HG02642 (cell line): ENCODE results near the gene DESI2.
A peak's percentile ranks its signal among the peaks of the same experiment; 100 is the strongest.

Experiments
- ATAC-seq: cut with Tn5 transposase; IDR thresholded peaks from one replicate; pipeline ENCODE4 v1.9.1; 2021; ENCODE audit warnings: mild to moderate bottlenecking; ENCODE audit not compliant: unreplicated experiment, poor library complexity

DESI2 gene

DNA sequence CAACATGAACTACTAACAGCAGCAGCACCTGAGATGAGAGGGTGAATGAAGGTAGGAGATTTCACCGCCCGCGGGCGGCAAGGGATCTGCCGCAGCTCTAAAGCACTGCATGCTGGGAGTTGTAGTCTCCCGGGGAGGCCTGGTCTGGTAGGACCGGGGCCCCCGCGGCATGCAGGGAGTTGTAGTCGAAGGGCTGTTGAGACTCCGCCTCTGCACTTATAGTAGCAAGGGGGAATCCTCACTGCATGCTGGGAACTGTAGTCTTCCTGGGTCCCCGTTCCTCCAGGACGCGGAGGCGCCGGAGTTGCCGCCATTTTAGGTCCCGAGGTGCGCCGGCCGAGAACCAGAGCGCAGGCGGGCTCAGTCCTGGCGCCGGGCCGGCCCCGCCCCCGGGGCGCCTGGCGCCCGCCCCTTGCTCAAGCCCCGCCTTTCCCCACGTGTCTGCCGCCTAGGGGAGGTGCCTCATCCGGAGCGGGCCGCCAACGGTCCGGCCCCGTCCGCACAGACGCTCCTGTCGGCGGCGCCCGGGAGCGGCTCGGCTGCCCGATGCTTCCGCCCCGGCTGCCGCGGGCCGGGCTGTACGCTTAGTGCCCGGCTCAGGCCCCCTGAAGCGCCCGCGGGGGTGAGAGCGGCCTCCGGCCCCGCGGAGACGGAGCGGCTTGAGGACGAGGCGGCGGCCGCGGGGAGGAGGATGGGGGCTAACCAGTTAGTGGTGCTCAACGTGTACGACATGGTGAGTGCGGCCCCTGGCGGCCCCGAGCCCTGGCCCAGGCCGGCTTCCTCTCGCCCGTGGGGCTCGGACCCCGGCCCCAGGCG lies at the start of gene DESI2:
Gene DESI2, plus strand, starts transcription at position 504 of the 816 bp plus-strand sequence. Its CDS starts 188 bp downstream, at position 692.
- peak; percentile 97 for ATAC-seq

DNA sequence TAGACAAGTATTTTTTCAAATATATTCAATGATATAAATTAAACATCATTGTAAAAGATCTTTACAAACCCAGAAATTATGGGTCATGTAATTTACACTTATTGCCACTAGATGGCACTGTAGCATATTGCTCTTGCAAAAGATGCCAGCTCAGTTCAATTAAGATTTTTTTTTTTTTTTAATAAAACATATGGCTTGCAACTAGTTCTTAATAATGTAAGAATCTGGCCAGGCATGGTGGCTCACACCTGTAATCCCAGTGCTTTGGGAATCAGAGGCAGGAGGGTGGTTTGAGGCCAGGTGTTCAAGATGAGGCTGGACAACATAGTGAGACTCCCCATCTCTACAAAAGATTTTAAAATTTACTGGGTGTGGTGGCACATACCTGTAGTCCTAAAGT lies 49.4 kb upstream of the DESI2 start:
- no peak for ATAC-seq

DNA sequence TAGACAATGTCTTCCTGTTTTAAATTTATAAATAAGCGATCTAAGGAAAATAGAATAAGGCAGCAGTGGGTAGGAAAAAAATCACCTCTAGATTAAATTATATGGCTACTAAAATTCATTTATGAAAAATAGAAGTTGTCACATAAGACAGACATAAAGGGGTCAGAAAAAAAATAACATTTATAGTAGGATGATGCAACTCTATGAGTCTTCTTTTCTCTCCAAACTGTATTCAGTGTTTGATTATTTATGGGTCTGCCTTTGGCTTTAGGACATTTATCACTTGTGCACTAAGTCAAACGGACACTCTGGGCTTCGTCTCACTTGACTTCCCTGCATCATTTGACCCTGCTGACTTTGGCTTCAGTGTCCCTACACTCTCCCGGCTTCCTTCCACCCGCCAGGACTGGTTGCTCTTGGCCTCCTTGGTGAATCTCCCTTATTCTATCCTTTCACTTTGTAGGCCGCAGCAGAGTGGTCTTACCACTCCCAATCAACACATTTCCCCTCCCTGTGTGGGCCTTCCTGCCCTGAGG lies 47.0 kb upstream of the DESI2 start:
- no peak for ATAC-seq

DNA sequence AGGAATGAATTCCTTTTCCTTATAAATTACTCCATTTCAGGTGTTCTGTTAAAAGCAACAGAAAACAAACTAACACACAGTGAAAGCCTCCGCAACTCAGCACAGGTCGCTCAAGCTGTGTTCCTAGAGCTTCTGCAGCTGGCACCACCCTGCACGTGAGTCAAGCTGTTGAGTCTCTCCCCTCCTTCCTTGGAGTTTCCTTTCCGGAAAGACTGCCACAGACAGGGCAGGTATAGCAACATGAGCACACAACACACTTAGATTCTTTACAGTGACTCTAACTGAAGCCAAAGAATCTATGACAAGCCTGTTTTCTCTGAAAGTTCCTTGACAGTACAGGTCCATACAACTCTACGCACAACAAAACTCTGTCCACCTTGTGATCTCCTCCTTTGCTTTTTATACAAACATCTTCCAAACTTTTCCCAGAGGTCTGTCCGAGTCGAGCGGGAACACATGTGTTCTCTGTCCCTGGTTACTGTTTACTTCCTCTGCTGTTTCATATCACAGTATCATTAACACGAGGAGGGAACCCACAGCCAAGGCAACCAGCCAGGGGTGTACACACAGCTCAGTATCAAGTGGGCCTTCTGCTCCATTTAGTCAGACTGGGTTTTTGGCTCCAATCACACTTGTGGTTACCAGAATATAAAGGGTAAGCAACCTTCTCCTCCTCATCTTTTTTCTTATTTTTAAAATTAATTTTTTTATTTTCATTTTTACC lies 38.7 kb upstream of the DESI2 start:
- ATAC-seq = no peak

DNA sequence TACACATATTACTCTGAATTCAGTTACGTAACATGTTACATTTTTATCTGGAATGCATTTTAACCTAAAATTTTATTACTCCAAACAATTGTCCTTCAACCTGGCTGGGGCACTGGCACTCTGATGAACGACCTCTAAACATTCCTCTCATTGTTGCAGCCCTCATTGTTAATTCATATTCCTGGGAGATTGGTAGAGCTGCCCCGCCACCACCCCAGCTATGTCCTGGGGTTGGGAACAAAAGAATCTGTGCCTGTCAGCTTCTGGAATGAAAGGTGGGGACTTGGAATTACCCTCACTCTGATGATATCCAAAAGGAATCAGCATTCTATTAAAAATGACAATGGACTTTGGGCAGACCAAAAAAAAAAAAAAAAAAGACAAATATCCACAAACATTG lies 38.0 kb upstream of the DESI2 start:
- no peak for ATAC-seq

DNA sequence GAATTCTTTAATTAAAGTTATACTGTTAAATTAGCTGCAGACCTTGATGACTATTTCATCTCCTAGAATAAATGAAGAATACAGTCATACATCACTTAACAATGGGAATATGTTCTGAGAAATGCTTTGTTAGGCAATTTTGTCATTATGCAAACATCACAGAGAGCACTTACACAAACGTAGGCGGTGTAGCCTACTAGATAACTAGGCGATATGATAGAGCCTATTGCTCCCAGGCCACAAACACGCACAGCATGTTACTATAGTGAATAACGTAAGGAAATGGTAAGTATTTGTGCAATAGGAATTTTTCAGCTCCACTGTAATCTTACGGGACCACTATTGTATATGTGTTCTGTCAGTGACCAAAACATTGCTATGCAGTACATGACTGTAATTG lies 37.6 kb upstream of the DESI2 start:
- no peak for ATAC-seq

DNA sequence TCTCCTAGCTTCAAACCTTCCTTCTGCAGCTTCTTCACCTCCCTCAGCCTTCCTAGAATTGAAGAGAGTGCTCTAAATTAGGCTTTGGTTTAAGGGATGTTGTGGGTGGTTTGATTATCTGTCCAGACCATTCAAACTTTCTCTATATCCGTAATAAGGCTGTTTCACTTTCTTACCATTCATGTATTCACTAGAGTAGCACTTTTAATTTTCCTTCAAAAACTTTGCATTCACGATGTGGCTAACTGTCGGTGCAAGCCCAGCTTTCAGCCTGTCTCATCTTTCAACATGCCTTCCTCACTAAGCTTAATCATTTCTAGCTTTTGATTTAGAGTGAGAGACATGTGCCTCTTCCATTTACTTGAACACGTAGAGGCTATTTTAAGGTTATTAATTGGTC lies 26.2 kb upstream of the DESI2 start:
- no peak for ATAC-seq

DNA sequence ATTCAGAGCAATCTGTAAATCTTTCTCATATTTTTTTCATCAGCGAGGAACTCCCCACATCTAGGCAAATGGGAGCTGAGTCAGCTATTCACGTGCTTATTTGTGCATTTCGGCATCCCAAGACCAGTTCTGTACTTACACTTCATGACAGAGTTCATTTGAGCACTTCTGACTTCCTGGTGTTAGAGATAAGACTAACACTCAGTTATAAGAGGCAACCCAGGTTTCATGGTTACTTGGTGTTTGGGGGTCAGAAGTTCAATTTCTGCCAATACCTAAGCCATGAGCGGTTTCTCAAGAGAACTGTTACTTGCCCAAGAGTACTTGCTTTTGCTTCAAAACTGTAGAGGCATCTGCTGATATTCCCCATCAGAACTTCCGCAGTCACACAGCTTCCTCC lies 24.1 kb upstream of the DESI2 start:
- no peak for ATAC-seq

DNA sequence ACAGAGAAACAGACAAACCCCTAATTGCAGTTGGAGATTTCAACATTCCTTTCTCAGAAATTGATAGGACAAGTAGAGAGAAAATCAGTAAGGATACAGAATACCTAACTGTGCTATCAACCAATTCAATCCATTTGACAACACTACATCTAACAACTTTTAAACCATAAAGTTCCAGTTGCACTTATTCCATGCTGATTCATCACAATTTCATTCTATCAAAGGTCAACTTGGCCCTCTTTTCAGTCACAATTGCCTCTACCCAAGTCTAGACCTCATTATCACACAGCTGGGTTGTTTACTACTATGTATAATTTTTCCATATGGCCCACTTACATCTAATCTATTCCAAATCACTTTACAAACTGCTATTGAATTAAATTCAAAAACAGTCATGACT lies 19.8 kb upstream of the DESI2 start:
- no peak for ATAC-seq

DNA sequence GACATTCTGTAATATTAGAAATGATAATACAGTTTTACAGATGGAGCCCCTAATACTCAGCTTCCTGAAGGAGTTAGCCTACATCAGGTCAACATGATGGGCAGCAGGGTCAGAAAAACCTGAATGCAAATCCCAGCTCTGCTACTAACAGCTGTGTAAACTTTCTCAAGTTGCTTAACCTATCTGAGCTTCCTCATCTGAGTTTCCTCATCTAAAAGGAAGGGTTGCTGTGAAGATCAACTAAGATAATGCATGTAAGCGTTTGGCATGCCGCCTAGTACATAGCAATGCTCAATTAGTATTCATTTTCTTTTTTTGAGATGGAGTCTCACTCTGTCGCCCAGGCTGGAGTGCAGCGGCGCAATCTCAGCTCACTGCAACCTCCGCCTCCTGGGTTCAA lies 18.4 kb upstream of the DESI2 start:
- no peak for ATAC-seq

DNA sequence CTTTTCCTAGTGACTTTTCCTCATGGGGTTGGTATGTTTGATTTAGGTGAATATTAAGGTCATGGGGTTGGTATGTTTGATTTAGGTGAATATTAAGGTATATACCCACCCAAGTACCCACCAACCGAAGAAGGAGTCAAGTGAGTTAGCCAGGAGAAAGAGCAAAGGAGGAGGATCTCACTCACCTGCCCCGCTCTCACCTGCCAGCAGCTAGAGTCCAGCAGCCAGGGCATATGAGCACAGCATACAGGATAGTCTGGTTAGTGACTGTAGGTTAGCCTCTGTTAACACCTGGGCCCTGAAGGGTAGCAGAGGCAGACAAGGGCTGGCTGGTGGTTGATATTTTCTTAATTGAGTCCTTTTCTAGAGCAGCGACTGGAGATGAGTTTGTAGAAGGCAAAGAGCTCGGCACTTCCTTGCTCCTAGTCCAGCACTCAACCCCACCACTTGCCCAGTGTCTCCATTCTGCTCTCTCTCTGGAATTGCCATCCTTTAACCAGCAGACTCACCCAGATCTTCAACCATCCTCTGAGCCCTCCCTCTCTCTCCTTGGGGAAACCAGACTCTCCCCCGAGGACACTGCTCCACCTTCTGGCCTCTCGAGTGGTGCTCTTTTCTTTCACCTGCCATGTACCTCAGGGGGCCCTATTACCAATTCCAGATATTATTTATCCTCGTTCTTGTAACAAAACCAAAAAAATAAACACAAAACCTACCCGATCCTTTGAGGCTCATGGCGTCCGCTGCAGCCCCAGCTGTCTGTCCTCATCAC lies 16.3 kb upstream of the DESI2 start:
- ATAC-seq = no peak

DNA sequence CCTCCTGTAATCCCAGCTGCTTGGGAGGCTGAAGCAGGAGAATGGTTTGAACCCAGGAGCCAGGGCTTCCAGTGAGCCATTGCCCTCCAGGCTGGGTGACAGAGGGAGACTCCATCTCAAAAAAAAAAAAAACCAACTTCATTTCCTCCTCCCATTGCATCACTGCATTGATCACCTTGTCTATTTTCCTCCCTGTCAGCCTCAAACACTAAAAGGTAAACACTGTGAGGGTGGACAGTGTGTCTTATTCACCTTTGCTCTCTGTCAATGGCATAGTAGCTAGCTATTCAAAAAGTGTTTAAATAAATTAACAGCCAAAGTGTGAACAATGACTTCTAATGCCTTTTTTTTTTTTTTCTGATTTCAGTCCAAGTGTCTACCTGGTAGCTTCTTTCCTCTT lies 13.4 kb upstream of the DESI2 start:
- ATAC-seq = no peak

DNA sequence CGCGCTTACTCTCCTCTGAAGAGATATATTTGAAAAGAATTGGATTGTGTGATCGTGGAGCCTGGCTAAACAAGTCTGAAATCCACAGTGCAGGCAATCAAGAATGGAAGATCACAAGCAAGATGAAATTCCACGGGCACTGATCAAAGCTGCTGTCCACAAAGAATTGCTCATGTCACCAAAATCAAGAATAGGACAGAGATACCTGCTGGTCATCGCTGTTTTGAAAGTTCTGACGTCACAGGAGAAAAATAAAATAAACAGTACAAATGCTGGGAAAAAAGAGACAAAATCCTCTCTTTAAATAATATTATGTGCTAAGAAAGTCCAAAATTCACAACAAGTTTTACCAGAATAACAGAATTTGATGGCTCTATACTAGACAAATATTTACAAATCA lies 12.0 kb upstream of the DESI2 start:
- no peak for ATAC-seq

DNA sequence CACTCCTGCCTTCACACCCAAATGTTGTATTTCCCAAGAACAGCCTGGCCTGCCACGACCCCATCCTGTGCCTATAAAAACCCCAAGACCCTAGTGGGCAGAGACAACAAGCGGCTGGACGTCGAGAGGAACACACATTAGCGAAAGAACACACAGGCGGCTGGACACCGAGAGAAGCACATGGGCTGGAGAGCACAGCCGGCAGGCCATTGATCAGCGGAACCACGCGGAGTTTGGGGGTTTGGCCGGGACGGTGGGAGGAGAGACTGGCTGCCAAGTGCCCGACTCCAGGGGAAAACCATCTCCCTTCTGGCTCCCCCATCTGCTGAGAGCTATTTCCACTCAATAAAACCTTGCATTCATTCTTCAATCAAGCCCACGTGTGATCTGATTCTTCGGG lies 10.4 kb upstream of the DESI2 start:
- no peak for ATAC-seq

DNA sequence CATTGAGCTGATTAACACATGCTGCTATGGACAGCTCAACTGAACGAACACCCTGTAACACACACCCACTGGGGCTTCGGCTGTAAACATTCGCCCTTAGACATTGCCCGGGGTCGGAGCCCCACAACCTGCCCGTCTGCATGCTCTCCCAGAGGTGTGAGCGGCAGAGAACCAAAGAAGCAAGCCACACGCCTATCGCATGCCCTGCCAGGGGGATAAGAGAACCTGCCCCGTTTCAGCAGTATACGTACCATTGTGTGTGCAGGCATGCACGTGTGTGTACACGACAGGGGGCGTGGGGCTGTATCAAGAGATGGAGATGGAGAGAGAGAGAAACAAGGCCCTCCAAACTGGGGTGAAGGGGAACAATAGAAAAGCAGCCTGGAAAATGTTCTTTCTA lies 9.9 kb upstream of the DESI2 start:
- ATAC-seq = no peak

DNA sequence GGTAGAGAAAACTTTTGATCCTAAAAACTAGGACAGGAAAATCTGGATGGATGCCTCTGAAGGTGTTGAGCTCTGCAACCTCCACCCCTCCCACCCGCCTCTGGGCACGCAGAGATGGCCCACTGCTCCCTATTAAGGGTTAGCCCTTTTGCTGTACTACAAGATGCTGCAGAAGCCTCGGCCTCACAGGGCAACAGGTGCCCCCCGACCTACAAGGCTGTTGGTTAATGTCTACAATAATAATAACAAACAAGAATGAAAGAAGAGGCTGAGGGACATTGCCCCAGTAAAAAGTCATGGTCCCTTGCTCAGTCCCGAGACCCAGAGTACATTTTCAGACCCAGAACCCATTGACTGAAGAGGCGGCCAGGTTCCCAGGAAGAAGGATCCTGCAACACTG lies 7.5 kb upstream of the DESI2 start:
- ATAC-seq = no peak

DNA sequence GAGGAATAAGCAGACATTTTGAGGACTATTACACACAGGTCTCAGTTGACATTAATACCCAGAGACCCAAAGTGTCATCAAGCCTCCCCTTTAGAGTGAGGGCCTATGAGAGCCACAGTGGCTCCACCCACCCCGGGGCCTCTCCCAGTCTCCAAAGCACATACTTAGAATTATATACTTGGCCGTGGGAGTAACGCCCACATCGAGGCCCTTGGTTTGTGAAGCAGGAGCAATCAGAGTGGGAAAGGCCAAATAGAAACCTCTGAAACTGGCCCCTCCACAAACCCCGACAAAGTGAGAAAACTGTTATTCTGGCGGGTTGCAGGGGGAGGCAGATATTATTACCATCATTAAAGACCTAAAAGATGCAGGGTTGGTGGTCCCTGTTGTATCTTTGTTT lies 7.0 kb upstream of the DESI2 start:
- no peak for ATAC-seq

DNA sequence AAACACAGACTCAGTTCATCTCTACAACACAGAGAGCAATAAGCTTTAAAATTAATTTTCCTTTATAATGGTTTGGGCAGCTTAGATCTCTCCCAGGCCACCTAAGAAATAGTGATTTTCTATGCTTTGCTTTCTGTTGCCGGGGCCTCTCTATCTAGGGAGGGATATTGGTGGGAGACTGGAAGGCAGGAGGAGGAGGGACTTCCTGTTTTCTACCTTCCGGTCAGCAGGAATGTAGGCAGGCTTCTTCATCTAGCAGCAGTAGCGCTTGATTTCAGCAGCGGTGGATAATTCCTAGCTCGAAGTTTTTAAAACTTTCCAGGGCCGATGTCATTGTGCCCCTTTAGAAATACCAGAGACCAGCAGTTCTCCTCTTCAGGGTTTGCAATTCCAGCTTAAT lies 5.1 kb upstream of the DESI2 start:
- no peak for ATAC-seq

DNA sequence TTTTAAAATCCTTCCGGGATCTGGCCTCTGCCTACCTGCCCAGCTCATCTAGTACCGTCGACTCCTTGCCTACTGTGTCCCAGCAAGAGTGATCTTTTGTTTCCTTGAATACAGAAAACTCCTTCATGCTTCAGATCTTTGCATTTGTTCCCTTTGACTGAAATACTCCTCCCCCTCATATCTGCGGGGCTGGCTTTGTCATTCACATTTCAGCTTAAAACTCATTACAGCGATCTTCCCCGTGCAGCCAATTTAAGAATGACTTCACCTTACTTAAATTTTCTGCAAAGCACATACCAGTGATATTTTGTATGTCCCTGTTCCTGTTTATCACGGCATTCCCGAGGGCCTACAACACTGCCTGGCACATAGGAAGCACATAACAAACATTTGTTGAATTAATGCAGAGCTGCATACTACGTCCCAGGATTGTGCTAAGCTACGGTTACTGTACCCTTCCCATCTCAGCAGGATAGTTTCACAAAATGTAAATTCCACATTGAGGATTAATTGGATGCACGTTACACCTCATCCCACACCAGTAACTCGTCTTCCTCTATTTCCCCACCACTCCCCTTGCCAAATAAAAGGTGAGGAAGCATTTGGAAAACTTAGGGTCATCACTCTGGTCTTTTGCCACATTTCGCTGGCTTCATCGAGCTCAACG lies 837 bp upstream of the DESI2 start:
- ATAC-seq = no peak

DNA sequence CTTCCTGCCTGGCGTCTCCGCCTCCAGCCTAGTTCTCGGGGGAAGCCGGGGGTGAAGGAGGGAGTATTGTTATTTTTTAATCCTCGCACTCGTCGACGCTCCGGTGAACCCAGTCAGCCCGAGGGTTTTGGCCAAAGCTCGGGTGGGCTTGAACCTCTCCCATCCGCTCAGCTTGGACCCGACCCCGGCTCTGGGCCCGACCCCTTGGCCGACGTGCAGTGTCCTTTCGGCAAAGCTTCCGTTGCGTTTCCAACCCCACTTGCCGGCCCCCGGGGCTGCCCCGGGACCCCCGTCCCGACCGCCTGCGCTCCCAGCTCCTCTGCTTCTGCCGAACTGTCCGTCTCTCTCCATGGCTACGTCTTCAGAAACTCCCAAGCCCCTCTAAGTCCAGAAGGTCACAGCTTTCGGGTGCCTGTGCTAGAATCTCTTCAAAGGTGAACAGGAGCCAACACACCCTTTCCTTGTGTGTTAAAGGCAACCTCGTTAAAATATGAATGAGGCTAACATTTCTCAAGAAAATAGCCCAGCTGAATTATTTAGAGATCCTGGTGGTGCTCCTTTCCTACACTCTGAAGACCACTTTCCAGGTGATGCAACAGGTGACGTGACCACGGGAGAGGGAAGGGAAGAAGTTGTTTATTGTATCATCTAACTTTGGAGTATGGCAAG lies 647 bp downstream of the DESI2 start:
- no peak for ATAC-seq
